Measurements from ENCODE around the gene ZMYND8.
"Not testable (repeated sequence)": the region's sequence is repeated elsewhere in the genome, so short reads cannot be mapped to it uniquely, and the experiment has no call there.

Gene ZMYND8

DNA sequence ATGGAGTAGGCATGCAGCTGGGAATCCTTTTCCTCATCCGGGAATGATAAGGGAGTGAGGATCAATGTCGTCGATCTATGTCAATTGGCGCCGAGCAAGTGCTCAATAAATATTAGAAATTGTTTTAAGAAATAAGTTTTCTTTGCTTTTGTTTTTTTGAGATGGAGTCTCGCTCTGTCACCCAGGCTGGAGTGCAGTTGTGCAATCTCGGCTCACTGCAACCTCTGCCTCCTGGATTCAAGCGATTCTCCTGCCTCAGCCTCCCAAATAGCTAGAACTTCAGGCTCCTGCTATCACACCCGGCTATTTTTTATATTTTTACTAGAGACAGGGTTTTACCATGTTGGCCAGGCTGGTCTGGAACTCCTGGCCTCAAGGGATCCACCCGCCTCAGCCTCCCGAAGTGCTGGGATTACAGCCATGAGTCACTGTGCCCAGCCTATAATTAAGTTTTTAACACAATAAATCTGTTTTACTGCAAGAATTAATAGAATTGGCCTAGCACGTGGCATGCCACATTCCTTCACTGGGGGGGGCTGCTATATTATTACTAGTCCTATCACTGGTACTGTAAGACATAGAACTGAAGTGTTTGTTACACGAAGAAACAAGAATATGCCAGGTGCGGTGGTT is 92.2 kb downstream of the ZMYND8 start:
- H3K9me3 Mint-ChIP-seq; H3K27ac Mint-ChIP-seq; ATAC-seq (replicated peaks); DNase-seq; H3K27me3 Mint-ChIP-seq: not testable (repeated sequence)
- Mint-ChIP-seq H3K36me3 (peaks cover 37 to 58% of the 10 kb centered on the region in 2 donors), H3K4me1 (peaks cover 60 to 81% of the 10 kb centered on the region in 2 donors), H3K4me3 (peak overlapping the region in 1 of 2 donors; percentile 13)

DNA sequence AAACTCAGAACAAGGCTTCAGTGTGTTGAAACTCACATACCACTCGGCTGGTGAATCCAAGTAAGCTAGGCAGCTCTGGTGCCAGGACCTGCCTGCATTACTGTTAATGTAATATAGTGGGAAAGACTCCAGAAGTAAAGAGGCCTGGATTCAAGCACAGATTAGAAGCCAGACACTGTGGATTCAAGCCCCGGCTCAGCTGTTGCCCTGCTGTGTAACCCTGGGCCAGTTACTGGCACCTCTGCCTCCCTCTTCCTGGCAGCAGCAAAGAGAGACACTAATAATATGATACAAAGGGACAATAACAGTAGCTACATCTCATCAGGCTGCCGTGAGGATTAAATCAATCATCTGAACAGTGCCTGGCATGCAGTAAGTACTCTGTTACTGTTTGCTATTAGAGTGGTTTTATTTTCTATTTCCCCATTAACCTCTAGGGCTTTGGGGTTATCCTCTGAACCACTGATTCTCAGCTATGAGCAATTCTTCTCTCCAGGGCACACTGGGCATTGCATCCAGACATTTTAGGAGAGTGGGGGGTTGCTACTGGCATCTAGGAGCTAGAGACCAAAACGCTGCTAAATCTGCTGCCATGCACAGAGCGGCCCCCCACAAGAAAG is 92.9 kb downstream of the ZMYND8 start:
- peak overlapping the region; percentile 36 to 61 for H3K4me3 Mint-ChIP-seq
- H3K9me3 Mint-ChIP-seq, result peaks cover 0 to 2% of the 10 kb centered on the region in 2 donors
- peak; percentile 29 to 44 for ATAC-seq (replicated peaks)
- H3K27me3 Mint-ChIP-seq, result no peaks in the 10 kb centered on the region
- DNase-seq, result no peak
- peaks cover 37 to 61% of the 10 kb centered on the region in 2 donors for H3K36me3 Mint-ChIP-seq
- peaks cover 64 to 85% of the 10 kb centered on the region in 2 donors for H3K4me1 Mint-ChIP-seq
- peak overlapping the region; percentile 60 for H3K27ac Mint-ChIP-seq

DNA sequence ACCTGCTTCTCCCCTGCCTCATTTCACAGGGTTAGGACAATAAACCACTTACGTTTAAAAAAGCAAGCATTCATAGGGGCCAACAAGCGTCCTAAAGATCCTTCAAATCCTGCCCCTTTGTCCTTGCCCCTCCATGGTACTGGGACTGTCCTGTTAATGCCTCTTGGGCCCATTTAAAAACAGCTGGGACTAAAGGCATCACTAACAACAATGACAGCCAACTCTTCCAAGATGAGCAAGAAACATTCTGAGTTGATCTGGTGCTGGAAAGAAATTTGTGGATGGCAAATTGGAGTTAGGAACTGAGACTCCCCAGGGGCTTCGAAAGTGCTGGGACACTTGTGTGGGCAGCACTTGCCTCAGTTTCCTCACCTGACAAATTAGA is 93.4 kb downstream of the ZMYND8 start:
- DNase-seq (no peak), ATAC-seq (replicated peaks) (no peak)
- H3K4me3 Mint-ChIP-seq, result peak overlapping the region; percentile 36 to 61
- H3K9me3 Mint-ChIP-seq, result peaks cover 0 to 2% of the 10 kb centered on the region in 2 donors
- H3K27ac Mint-ChIP-seq, result peak overlapping the region; percentile 60
- peaks cover 65 to 87% of the 10 kb centered on the region in 2 donors for H3K4me1 Mint-ChIP-seq
- H3K36me3 Mint-ChIP-seq, result peaks cover 37 to 62% of the 10 kb centered on the region in 2 donors
- H3K27me3 Mint-ChIP-seq, result no peaks in the 10 kb centered on the region

DNA sequence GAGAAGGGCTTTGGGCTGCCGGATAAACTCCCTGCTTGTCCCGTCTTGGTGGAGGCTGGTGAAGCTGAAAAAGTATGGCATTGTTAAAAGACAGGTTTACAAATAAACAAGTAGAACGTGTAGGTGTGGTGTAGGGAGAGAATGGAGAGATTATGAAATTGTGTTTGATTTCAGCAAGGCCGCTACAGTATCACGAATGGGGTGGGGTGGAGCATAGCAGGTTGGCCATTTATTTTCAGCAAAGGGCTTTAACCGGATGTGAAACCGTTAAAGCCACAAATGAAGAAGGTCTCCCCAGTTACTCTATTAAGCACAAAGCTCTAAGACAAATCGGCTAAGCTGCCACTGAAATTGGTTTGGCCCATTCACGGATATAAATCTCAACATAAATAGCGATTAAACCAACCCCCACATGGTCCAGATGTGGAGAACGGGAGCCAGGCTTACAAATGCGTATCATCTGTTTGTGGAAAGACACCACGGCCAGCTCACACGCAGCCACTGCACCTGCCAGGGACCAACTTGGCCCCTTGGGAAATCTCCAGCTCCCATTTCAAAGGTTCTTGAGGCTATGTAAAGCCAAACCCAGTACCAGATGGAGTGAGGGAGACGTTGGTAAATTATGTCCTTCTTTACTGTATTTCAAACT is 94.0 kb downstream of the ZMYND8 start:
- H3K27ac Mint-ChIP-seq, result peak overlapping the region; percentile 60
- no peaks in the 10 kb centered on the region for H3K27me3 Mint-ChIP-seq
- peaks cover 61 to 86% of the 10 kb centered on the region in 2 donors for H3K4me1 Mint-ChIP-seq
- DNase-seq (peak; percentile 47), ATAC-seq (replicated peaks) (peak; percentile 81 to 88)
- H3K36me3 Mint-ChIP-seq, result peaks cover 35 to 57% of the 10 kb centered on the region in 2 donors
- H3K4me3 Mint-ChIP-seq, result peak overlapping the region; percentile 36 to 61
- H3K9me3 Mint-ChIP-seq, result peaks cover 0 to 2% of the 10 kb centered on the region in 2 donors

DNA sequence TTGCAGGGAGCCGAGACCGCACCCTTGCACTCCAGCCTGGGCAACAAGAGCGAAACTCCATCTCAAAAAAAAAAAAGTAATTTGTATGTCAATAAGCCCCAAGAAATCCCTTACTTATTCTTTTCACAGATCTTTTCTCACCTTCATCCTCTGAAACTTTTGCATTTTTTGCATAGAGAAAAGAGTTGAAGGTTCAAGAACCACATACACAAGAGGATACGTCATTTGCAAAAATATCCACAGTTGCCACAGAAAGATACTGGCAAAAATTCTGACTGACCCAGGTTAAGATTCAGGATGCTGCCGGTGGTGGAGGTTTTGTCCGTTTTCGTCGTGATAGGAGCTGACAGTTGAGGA is 94.5 kb downstream of the ZMYND8 start:
- Mint-ChIP-seq H3K27ac (peak overlapping the region; percentile 60), H3K9me3 (peaks cover 0 to 2% of the 10 kb centered on the region in 2 donors), H3K4me1 (peaks cover 61 to 86% of the 10 kb centered on the region in 2 donors), H3K27me3 (no peaks in the 10 kb centered on the region), H3K36me3 (peaks cover 36 to 57% of the 10 kb centered on the region in 2 donors), H3K4me3 (peak overlapping the region; percentile 36 to 61)
- ATAC-seq (replicated peaks), result no peak
- DNase-seq, result no peak

DNA sequence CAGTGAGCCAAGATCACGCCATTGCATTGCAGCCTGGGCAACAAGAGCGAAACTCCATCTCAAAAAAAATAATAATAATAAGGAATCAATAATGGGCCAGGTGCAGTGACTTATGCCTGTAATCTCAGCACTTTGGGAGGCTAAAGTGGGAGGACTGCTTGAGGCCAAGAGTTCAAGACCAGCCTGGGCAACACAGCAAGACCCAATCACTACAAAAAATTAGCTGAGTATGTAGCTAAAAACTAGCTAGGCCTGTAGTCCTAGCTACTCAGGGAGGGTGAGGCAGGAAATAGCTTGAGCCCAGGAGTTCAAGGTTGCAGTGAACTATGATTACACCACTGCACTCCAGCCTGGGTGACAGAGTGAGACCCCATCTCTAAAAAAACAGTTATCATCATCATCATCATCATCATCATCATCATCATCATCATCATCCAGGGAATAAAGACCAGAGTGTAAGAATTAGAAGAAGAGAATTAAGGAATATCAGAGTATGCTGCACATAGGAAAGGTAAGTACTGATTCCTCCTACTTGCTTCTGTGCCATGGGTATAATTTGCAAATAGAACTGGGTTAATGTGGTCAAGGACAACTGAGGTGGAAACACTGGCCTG is 95.2 kb downstream of the ZMYND8 start:
- H3K4me1 Mint-ChIP-seq, result peaks cover 56 to 81% of the 10 kb centered on the region in 2 donors
- H3K9me3 Mint-ChIP-seq, H3K27ac Mint-ChIP-seq: not testable (repeated sequence)

DNA sequence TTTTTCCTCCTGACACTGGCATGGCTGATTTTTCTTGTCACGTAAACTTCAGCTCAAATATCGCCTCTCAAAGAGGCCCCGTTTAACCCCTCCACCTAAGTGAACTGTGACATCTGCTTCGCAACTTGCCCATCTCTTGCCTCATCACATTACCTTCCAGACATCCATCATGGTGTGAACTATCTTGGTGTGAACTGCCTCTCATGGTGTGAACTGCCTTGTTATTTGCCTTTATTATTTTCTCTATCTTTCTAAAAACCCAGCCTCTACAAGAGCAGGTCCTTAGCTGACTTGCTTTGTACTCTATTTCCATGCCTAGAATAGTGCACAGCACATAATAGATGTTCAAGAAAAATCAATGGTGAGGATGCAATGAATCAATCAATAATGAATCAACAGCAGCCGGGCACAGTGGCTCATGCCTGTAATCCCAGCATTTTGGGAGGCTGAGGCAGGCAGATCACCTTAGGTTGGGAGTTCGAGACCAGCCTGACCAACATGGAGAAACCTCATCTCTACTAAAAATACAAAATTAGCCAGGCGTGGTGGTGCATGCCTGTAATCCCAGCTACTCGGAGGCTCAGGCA is 95.9 kb downstream of the ZMYND8 start:
- not testable (repeated sequence) for H3K9me3 Mint-ChIP-seq; DNase-seq; ATAC-seq (replicated peaks); H3K27me3 Mint-ChIP-seq
- Mint-ChIP-seq H3K36me3 (peaks cover 34 to 51% of the 10 kb centered on the region in 2 donors), H3K4me1 (peaks cover 52 to 76% of the 10 kb centered on the region in 2 donors), H3K27ac (peak overlapping the region; percentile 94), H3K4me3 (peak overlapping the region in 1 of 2 donors; percentile 20)

More for the DNA sequence above, 95.2 kb downstream of the ZMYND8 start:
- not testable (repeated sequence) for ATAC-seq (replicated peaks); H3K27me3 Mint-ChIP-seq; DNase-seq
- peak overlapping the region in 1 of 2 donors; percentile 19 for H3K4me3 Mint-ChIP-seq
- peaks cover 37 to 55% of the 10 kb centered on the region in 2 donors for H3K36me3 Mint-ChIP-seq

DNA sequence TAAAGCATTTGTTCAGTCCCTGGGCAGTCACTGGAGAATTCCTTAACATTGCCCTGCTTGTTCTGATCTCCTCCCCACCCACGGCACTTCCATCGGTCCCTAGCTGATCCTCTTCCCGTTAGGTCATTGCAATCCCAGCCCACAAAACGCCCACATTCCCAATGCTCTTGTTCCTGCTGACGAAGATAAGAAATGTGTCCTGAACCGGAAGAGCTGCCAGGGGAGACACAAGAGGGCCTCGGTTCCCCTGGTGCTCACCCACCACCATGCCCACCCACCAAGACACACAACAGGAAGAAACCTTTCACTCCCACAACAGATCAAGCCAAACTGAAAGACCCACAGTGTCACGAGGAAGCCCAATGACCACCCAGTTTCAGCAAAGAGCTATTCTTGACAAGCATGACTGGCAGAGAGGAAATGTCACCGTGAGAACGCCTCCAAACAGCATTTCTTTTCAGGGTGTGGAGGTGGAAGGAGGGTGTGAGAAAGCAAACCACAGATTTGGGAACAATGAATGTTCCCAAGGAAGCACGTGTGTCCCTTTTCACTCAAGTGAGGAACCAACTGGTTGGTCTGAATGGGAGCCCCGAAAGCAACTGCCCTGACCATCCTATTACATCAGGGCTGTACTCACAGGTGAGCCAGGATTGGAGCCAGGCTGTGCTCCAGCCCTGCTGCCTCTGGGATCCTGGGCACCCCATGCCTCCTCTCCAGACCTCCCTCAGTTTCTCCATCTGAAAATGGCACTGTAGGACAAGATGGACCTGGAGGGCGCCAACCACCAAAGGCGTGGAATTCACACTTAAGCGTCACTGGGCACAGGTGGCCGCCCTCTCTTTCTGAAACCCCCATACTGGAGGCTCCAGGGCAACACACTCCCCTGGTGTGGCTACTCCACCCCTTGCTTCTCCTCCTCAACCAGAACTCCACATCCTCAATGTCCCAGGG is 97.5 kb downstream of the ZMYND8 start:
- H3K27me3 Mint-ChIP-seq, result no peaks in the 10 kb centered on the region
- peaks cover 52 to 70% of the 10 kb centered on the region in 2 donors for H3K4me1 Mint-ChIP-seq
- H3K36me3 Mint-ChIP-seq, result peaks cover 34 to 59% of the 10 kb centered on the region in 2 donors
- DNase-seq (peak; percentile 51), ATAC-seq (replicated peaks) (peak; percentile 72 to 78)
- peak overlapping the region; percentile 63 to 71 for H3K4me3 Mint-ChIP-seq
- peak overlapping the region; percentile 94 for H3K27ac Mint-ChIP-seq
- H3K9me3 Mint-ChIP-seq, result peaks cover 0 to 2% of the 10 kb centered on the region in 2 donors

DNA sequence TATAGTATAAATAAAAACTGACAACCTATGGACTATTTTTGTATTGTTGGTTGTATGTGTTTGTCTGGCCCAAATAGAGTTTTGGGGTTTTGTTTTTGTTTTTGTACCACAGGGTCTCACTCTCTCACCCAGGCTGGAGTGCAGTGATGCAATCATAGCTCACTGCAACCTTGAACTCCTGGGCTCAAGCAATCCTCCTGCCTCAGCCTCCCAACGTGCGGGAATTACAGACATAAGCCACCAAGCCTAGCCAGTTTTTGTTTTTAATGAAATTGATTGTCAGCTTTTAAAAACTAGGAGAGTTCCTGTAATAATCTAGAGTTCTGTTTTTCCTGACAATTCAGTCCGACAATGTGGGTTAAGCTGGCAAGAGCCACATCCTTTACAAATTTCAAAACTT is 98.7 kb downstream of the ZMYND8 start:
- H3K27me3 Mint-ChIP-seq, result no peaks in the 10 kb centered on the region
- peak overlapping the region; percentile 31 for H3K27ac Mint-ChIP-seq
- peaks cover 38 to 69% of the 10 kb centered on the region in 2 donors for H3K36me3 Mint-ChIP-seq
- peaks cover 0 to 2% of the 10 kb centered on the region in 2 donors for H3K9me3 Mint-ChIP-seq
- ATAC-seq (replicated peaks), result no peak
- H3K4me3 Mint-ChIP-seq, result no peak overlapping the region
- H3K4me1 Mint-ChIP-seq, result peaks cover 44 to 69% of the 10 kb centered on the region in 2 donors
- no peak for DNase-seq

DNA sequence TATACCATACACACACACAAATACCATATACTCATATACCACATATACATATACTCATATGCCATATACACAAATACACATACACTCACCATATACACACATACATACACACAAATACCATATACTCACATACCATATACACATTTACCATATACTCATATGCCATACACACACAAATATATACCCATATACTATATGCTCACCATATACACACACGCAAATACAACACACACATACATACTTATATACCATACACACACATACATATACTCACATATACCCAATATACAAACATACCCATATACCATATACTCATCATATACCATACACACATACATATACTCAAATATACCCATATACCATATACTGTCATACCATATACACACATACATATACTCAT is 99.2 kb downstream of the ZMYND8 start:
- Mint-ChIP-seq H3K4me3 (no peak overlapping the region), H3K36me3 (peaks cover 38 to 66% of the 10 kb centered on the region in 2 donors), H3K4me1 (peaks cover 39 to 64% of the 10 kb centered on the region in 2 donors), H3K9me3 (peaks cover 0 to 2% of the 10 kb centered on the region in 2 donors), H3K27ac (no peak overlapping the region), H3K27me3 (no peaks in the 10 kb centered on the region)
- ATAC-seq (replicated peaks) (no peak), DNase-seq (no peak)

DNA sequence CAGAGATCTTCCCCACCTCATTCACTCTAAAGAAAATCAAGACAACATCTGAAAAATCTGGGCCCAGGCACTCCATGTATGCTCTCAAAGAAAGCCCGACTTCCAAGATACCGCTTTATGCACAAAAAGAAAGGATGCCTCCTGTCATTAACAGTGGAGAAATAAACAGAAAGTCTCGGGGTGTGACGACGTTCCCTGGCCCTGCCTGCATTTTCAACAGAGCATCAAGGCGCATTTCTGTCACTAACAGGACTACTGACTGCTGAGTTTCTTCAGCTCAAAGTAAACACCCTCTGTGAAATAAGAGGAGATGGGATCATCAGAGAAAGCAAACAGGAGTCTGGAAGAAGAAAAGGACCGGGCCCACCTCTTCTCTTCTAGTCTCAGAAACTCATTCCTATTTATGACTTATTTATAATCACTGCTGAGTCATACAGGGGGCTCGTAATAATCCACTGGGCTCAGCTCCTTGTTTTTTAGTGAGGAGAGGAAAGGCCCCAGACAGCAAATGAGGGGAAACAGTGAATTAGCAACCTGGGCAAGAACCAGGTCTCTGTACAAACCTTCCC is 99.7 kb downstream of the ZMYND8 start:
- no peak for ATAC-seq (replicated peaks)
- H3K9me3 Mint-ChIP-seq, result peaks cover 0 to 2% of the 10 kb centered on the region in 2 donors
- no peak overlapping the region for H3K4me3 Mint-ChIP-seq
- peak overlapping the region; percentile 37 for H3K27ac Mint-ChIP-seq
- no peak for DNase-seq
- peaks cover 36 to 59% of the 10 kb centered on the region in 2 donors for H3K4me1 Mint-ChIP-seq
- H3K27me3 Mint-ChIP-seq, result no peaks in the 10 kb centered on the region
- H3K36me3 Mint-ChIP-seq, result peaks cover 38 to 61% of the 10 kb centered on the region in 2 donors

DNA sequence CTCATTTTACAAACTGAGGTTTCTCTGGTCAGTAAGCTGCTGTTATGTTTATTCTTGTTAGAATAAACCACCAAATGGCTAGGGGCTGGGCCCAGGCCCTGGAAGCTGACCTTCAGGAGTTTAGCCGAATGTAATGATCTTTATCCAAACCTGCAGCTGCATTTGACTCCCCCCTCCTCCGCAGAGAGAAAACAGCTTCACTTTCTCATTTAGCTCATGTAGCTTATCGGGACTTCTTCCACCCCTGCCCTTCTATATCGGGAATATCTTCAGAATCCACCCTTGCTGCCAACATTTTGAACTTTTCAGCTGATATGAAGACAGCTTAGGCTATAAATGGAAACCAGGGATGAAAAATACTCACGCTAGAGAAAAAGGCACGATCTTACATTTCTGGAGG is 102.6 kb downstream of the ZMYND8 start:
- H3K27me3 Mint-ChIP-seq, result no peaks in the 10 kb centered on the region
- ATAC-seq (replicated peaks) (no peak), DNase-seq (no peak)
- H3K9me3 Mint-ChIP-seq, result no peaks in the 10 kb centered on the region
- no peak overlapping the region for H3K27ac Mint-ChIP-seq
- peaks cover 16 to 31% of the 10 kb centered on the region in 2 donors for H3K4me1 Mint-ChIP-seq
- H3K4me3 Mint-ChIP-seq, result no peak overlapping the region
- H3K36me3 Mint-ChIP-seq, result peaks cover 26 to 50% of the 10 kb centered on the region in 2 donors

DNA sequence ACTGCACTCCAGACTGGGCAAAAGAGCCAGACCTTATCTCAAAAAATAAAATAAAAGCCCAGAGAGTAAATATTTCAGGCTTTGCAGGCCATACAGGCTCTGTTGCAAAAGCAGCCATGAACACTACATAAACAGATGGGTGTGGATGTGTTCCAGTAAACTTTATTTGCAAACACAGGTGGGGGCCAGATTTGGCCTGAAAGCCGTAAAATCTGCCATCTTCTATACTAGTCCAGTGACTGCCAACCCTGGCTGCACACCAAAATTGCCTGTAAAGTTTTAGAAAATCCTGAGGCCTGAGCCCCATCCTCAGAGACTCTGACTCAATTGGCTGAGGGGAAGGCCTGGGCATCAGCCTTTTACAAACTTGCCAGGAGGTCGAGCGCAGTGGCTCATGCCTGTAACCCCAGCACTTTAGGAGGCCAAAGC is 103.6 kb downstream of the ZMYND8 start:
- Mint-ChIP-seq H3K4me3 (no peak overlapping the region), H3K27me3 (no peaks in the 10 kb centered on the region), H3K9me3 (peaks cover 0 to 3% of the 10 kb centered on the region in 2 donors), H3K4me1 (peaks cover 10 to 25% of the 10 kb centered on the region in 2 donors), H3K36me3 (peaks cover 31 to 50% of the 10 kb centered on the region in 2 donors), H3K27ac (peak overlapping the region; percentile 6)
- DNase-seq (no peak), ATAC-seq (replicated peaks) (no peak)
